A673 (cell line): ENCODE data around the gene WNT4. TPM values are rescaled to one million over a fixed set of nuclear protein-coding genes. Genes with fewer than 3 reads are reported as not detected.

Experiments
- BruUV-seq: library from RNA; stranded (reverse); fragments of 400-500 nt; replicated peaks from 2 replicates; lab custom pipeline; 2021; lab: Mats Ljungman, UMichigan
- CTCF ChIA-PET: fragments of 300-600 bp; sonication (Branson Sonifier 250); formaldehyde crosslinking; loops from one replicate; lab custom pipeline; 2022; ENCODE audit warnings: antibody characterized with exemption; lab: Charles Lee
- POLR2A ChIA-PET: fragments of 300-600 bp; sonication (Branson Sonifier 250); formaldehyde crosslinking; loops from one replicate; lab custom pipeline; 2022; ENCODE audit warnings: antibody characterized with exemption; ENCODE audit not compliant: low non-redundant PET; lab: Charles Lee
- DNase-seq: peaks from one replicate; pipeline ENCODE4 v3.0.0-alpha.2; 2015; ENCODE audit warnings: low spot score
- H3K27ac ChIP-seq: fragments of 200-600 bp; sonication (generic); 2 replicates; pipeline ENCODE4 v1.5.1; 2016; ENCODE audit warnings: mixed run types, low read depth, mild to moderate bottlenecking, mixed read lengths, antibody characterized with exemption, low read length; ENCODE audit not compliant: poor library complexity, severe bottlenecking
- H3K27me3 ChIP-seq: fragments of 200-600 bp; sonication (generic); replicated peaks from 2 replicates; pipeline ENCODE4 v1.6.1; 2017; ENCODE audit warnings: mixed run types, low read depth, mild to moderate bottlenecking, mixed read lengths, antibody characterized with exemption, low read length; ENCODE audit not compliant: insufficient read depth, poor library complexity
- H3K36me3 ChIP-seq: fragments of 200-600 bp; sonication (generic); 2 replicates; pipeline ENCODE4 v1.6.1; 2016; ENCODE audit warnings: mixed run types, mild to moderate bottlenecking, mixed read lengths, antibody characterized with exemption, low read length; ENCODE audit not compliant: insufficient read depth, poor library complexity, severe bottlenecking
- H3K4me1 ChIP-seq: fragments of 200-600 bp; sonication (generic); 2 replicates; pipeline ENCODE4 v1.6.1; 2017; ENCODE audit warnings: mixed run types, mild to moderate bottlenecking, mixed read lengths, antibody characterized with exemption, low read length; ENCODE audit not compliant: insufficient read depth, poor library complexity, severe bottlenecking
- H3K4me3 ChIP-seq: fragments of 200-600 bp; sonication (generic); 2 replicates; pipeline ENCODE4 v1.5.1; 2016; ENCODE audit warnings: low read depth, mixed run types, mild to moderate bottlenecking, mixed read lengths, low read length; ENCODE audit not compliant: poor library complexity, severe bottlenecking
- H3K9me3 ChIP-seq: fragments of 200-600 bp; sonication (generic); 2 replicates; pipeline ENCODE4 v1.6.1; 2016; ENCODE audit warnings: mixed run types, low read depth, mild to moderate bottlenecking, mixed read lengths, antibody characterized with exemption, low read length; ENCODE audit not compliant: poor library complexity, severe bottlenecking
- EZH2 ChIP-seq: fragments of 200-600 bp; sonication (generic); IDR thresholded peaks from 2 replicates; pipeline ENCODE4 v1.6.1; 2017; ENCODE audit warnings: borderline replicate concordance, low read depth, mild to moderate bottlenecking, mixed read lengths, antibody characterized with exemption, low read length; ENCODE audit not compliant: poor library complexity, severe bottlenecking
- intact Hi-C: fragments of 100-400 bp; cut with micrococcal nuclease; formaldehyde crosslinking; loops from one replicate; pipeline ENCODE4 v1.10.0; 2022; ENCODE audit not compliant: unreplicated experiment
- total RNA-seq: library from RNA; stranded (reverse); gene quantifications from 2 replicates; pipeline ENCODE4 v1.2.3, GENCODE V29; 2021
- TF ChIP-seq, protein P1 (sequence below): fragments of 300-800, 200-600 bp; sonication (generic); conservative IDR thresholded peaks from 2 replicates; pipeline ENCODE4 v1.5.1; 2017; ENCODE audit warnings: low read depth, mild to moderate bottlenecking, antibody characterized with exemption, low read length, moderate library complexity, mixed read lengths

WNT4 gene
- total RNA-seq, 1 experiment from 2014 or later, result not detected

- no peak overlapping the region for H3K4me3 ChIP-seq
- intact Hi-C loops, result loop anchor here (10.0 kb wide), 1 partner anchor 306 kb away; no protein-coding TSS in a partner anchor
- POLR2A ChIA-PET, result no interaction called here
- H3K9me3 ChIP-seq, result no peaks in the 10 kb centered on the region
- H3K36me3 ChIP-seq, result no peaks in the 10 kb centered on the region
- H3K27ac ChIP-seq, result no peak overlapping the region
- no TSS peak for BruUV-seq
- no peaks in the 10 kb centered on the region for H3K27me3 ChIP-seq
- TF ChIP-seq, protein P1, sequence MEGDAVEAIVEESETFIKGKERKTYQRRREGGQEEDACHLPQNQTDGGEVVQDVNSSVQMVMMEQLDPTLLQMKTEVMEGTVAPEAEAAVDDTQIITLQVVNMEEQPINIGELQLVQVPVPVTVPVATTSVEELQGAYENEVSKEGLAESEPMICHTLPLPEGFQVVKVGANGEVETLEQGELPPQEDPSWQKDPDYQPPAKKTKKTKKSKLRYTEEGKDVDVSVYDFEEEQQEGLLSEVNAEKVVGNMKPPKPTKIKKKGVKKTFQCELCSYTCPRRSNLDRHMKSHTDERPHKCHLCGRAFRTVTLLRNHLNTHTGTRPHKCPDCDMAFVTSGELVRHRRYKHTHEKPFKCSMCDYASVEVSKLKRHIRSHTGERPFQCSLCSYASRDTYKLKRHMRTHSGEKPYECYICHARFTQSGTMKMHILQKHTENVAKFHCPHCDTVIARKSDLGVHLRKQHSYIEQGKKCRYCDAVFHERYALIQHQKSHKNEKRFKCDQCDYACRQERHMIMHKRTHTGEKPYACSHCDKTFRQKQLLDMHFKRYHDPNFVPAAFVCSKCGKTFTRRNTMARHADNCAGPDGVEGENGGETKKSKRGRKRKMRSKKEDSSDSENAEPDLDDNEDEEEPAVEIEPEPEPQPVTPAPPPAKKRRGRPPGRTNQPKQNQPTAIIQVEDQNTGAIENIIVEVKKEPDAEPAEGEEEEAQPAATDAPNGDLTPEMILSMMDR, result no peak
- no peak for TF ChIP-seq EZH2
- CTCF ChIA-PET, result no interaction called here
- DNase-seq, result no peak
- H3K4me1 ChIP-seq, result no peaks in the 10 kb centered on the region
Measured at GRCh38 chr1:22108339-22109105, 34.4 kb downstream of the WNT4 start.

GRCh38 chr1:22107126-22107525 lies 35.8 kb downstream of the WNT4 start:
- H3K27me3 ChIP-seq, result no peaks in the 10 kb centered on the region
- intact Hi-C loops, result loop anchor here (10.0 kb wide), 1 partner anchor 308 kb away; no protein-coding TSS in a partner anchor
- no peak overlapping the region for H3K27ac ChIP-seq
- CTCF ChIA-PET, result no interaction called here
- POLR2A ChIA-PET, result no interaction called here
- TF ChIP-seq, protein P1, result no peak
- no peak for TF ChIP-seq EZH2
- no peak for DNase-seq
- BruUV-seq, result no TSS peak
- H3K4me3 ChIP-seq, result no peak overlapping the region
- no peaks in the 10 kb centered on the region for H3K4me1 ChIP-seq
- H3K9me3 ChIP-seq, result no peaks in the 10 kb centered on the region
- H3K36me3 ChIP-seq, result no peaks in the 10 kb centered on the region

DNA sequence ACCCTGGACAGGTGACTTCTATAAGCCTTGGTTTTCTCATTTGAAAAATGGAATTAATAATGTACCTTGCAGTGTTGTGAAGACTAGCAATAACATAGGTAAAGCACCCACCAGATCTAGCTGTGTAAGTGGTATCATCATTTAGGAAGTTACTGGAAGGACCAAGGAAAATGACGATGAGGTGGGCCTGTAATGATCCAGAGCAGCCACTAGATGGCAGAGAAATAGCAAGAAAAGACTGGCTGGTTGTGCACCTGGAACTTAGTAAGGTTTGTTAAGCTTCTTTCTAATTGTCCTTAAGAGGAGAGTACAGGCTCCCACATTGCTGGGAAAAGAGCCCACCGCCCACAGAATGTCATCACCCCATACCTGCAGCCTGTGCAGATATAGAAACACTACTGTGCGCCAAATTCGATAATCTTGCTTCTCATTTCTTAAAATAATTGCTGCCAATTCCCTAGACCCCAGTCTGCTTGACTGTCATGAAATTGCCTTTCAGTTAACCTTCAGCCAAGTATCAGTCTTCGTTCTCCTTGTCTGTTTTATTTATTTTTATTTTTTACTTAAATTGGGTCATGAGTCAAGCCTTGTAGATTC lies 37.2 kb downstream of the WNT4 start:
- Histone ChIP-seq H3K36me3 (no peaks in the 10 kb centered on the region), H3K4me3 (no peak overlapping the region), H3K27me3 (no peaks in the 10 kb centered on the region), H3K4me1 (no peaks in the 10 kb centered on the region), H3K9me3 (no peaks in the 10 kb centered on the region), H3K27ac (no peak overlapping the region)
- no TSS peak for BruUV-seq
- POLR2A ChIA-PET, result no interaction called here
- TF ChIP-seq, protein P1, result peak; percentile 84
- no peak for TF ChIP-seq EZH2
- intact Hi-C loops, result loop anchor here (10.0 kb wide), 1 partner anchor 309 kb away; no protein-coding TSS in a partner anchor
- CTCF ChIA-PET, result interaction anchor here (1.1 to 1.2 kb wide), 2 partner anchors 18 to 311 kb away, joined by 5 to 6 read pairs; no protein-coding TSS in a partner anchor
- DNase-seq, result peak; percentile 62
